RKO (cell line): Measurements from ENCODE around the gene ST3GAL3.

Source experiments
- DNase-seq: peaks from one replicate; pipeline ENCODE4 v3.0.0-alpha.2; 2016; ENCODE audit warnings: low spot score

ST3GAL3 gene

GRCh38 chr1:43965316-43965715, 258.0 kb downstream of the ST3GAL3 start:
- no peak for DNase-seq

GRCh38 chr1:43968348-43968948, 261.1 kb downstream of the ST3GAL3 start:
- peak; percentile 63 for DNase-seq

GRCh38 chr1:43969416-43969745, 262.0 kb downstream of the ST3GAL3 start:
- DNase-seq = no peak

- DNase-seq = peak; percentile 98
Measured at GRCh38 chr1:43969746-43970466, 262.6 kb downstream of the ST3GAL3 start, which contains the start of gene DPH2. Gene DPH2 (plus strand): TSS chr1:43970010. CDS start chr1:43970176, 166 bp downstream.

GRCh38 chr1:43970502-43970901, 263.2 kb downstream of the ST3GAL3 start:
- DNase-seq = peak; percentile 31

- no peak for DNase-seq
Measured at GRCh38 chr1:43970911-43971310, 263.6 kb downstream of the ST3GAL3 start.

- DNase-seq = no peak
Measured at GRCh38 chr1:43971336-43971980, 264.1 kb downstream of the ST3GAL3 start.

- DNase-seq = peak; percentile 63
Measured at GRCh38 chr1:43973981-43974442, 266.7 kb downstream of the ST3GAL3 start.

GRCh38 chr1:43974443-43975248, 267.3 kb downstream of the ST3GAL3 start, which contains the start of gene ATP6V0B:
Gene ATP6V0B (plus strand): TSS chr1:43974960. CDS start chr1:43975041, 81 bp downstream.
- peak; percentile 94 for DNase-seq

GRCh38 chr1:43975249-43975961, 268.1 kb downstream of the ST3GAL3 start:
- peak; percentile 39 for DNase-seq

- DNase-seq = peak; percentile 46
Measured at GRCh38 chr1:43976045-43976444, 268.7 kb downstream of the ST3GAL3 start.

- DNase-seq = no peak
Measured at GRCh38 chr1:43976890-43977289, 269.6 kb downstream of the ST3GAL3 start.

GRCh38 chr1:43977376-43978263, 270.3 kb downstream of the ST3GAL3 start:
- peak; percentile 29 for DNase-seq

- no peak for DNase-seq
Measured at GRCh38 chr1:43978264-43978550, 270.9 kb downstream of the ST3GAL3 start.

- peak; percentile 49 for DNase-seq
Measured at GRCh38 chr1:43978551-43979260, 271.4 kb downstream of the ST3GAL3 start, which contains the start of gene B4GALT2. Gene B4GALT2 (plus strand): TSS chr1:43979210. CDS start chr1:43981161, 1,951 bp downstream.

GRCh38 chr1:43979261-43979527, 271.9 kb downstream of the ST3GAL3 start:
- no peak for DNase-seq

GRCh38 chr1:43979528-43980254, 272.4 kb downstream of the ST3GAL3 start:
- DNase-seq = peak; percentile 72

- no peak for DNase-seq
Measured at GRCh38 chr1:43980255-43981134, 273.2 kb downstream of the ST3GAL3 start.
